Stomach smooth muscle (tissue), 2 donors: ENCODE measurements around the gene DCTN3.

ENCODE experiments used
- H3K27ac ChIP-seq: one replicate; pipeline ENCODE4 v1.7.0; 2013; ENCODE audit warnings: mild to moderate bottlenecking, low read length, inconsistent platforms
- H3K27me3 ChIP-seq, 2 donors: one replicate each; pipeline ENCODE4 v1.7.0; 2013; ENCODE audit warnings: low read length in 2 of 2; ENCODE audit not compliant: insufficient read depth in 2 of 2, control insufficient read depth in 1 of 2
- H3K36me3 ChIP-seq, 2 donors: one replicate each; pipeline ENCODE4 v1.7.0; 2013; ENCODE audit warnings: low read length in 2 of 2; ENCODE audit not compliant: control insufficient read depth in 2 of 2, insufficient read depth in 2 of 2
- H3K4me1 ChIP-seq: one replicate; pipeline ENCODE4 v1.7.0; 2013; ENCODE audit warnings: low read length; ENCODE audit not compliant: control insufficient read depth, insufficient read depth
- H3K4me3 ChIP-seq, 2 donors: one replicate each; pipeline ENCODE4 v1.7.0; 2013; ENCODE audit warnings: low read length in 2 of 2
- H3K9ac ChIP-seq, 2 donors: one replicate each; pipeline ENCODE4 v1.7.0; 2013; ENCODE audit warnings: low read length in 2 of 2, mild to moderate bottlenecking in 1 of 2
- H3K9me3 ChIP-seq, 2 donors: one replicate each; pipeline ENCODE4 v1.7.0; 2013; ENCODE audit warnings: low read length in 2 of 2; ENCODE audit not compliant: control insufficient read depth in 2 of 2
- donor health status: healthy.
- donor health status: Pancreatic carcinoma.

DCTN3 gene

GRCh38 chr9:34655394-34655793 is 35.1 kb upstream of the DCTN3 start:
- H3K9ac ChIP-seq: no peak overlapping the region
- no peaks in the 10 kb centered on the region for H3K27me3 ChIP-seq
- H3K4me3 ChIP-seq: peak overlapping the region in 1 of 2 donors; percentile 52
- no peaks in the 10 kb centered on the region for H3K9me3 ChIP-seq
- peak overlapping the region; percentile 93 for H3K27ac ChIP-seq
- H3K4me1 ChIP-seq: peaks cover 54% of the 10 kb centered on the region
- H3K36me3 ChIP-seq: peaks cover 4 to 6% of the 10 kb centered on the region in 2 donors

DNA sequence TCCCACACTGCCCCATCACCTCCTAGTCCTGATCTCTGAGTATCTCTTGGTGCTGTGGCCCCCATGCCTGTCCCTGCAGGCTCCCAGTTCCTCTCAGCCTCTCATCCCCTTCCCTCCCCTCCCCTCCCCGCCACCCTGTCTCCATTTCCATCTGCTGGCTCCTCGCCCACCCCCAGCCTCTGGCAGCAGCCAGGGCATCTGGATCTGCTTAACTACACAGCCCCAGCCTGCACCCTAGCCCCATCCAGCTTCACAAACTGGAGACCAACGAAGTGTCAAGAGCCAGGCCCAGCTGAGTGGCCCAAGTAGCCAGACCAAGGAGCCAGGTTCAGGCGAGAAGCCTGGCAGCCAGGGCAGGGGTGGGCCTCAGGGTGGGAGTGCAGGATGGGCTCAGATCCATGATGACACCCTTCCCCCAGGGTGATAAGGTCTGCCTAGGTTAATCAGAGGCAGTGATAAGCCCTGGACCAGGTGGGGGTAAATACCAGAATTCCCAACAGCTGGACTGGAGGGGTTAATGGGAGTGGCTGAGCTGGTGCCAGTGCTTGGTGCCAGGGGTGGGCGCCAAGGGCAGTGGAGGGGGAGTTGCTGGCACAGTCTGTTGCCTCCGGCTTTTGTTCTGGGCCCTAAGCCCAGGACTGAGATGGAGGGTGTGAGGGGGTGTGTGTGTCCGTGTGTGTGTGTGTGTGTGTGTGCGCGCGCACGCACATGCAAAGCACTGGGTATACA is 34.2 kb upstream of the DCTN3 start:
- H3K9ac ChIP-seq: peak overlapping the region in 1 of 2 donors; percentile 66
- H3K27me3 ChIP-seq: no peaks in the 10 kb centered on the region
- H3K4me1 ChIP-seq: peaks cover 56% of the 10 kb centered on the region
- peak overlapping the region; percentile 93 for H3K27ac ChIP-seq
- H3K9me3 ChIP-seq: no peaks in the 10 kb centered on the region
- H3K4me3 ChIP-seq: peak overlapping the region; percentile 47 to 63
- peaks cover 3 to 8% of the 10 kb centered on the region in 2 donors for H3K36me3 ChIP-seq

- H3K9me3 ChIP-seq: no peaks in the 10 kb centered on the region
- H3K4me3 ChIP-seq: peak overlapping the region; percentile 70 to 82
- peaks cover 58% of the 10 kb centered on the region for H3K4me1 ChIP-seq
- H3K27me3 ChIP-seq: no peaks in the 10 kb centered on the region
- peak overlapping the region; percentile 93 for H3K27ac ChIP-seq
- H3K36me3 ChIP-seq: peaks cover 12 to 19% of the 10 kb centered on the region in 2 donors
- H3K9ac ChIP-seq: peak overlapping the region; percentile 60 to 67
Measured at GRCh38 chr9:34653151-34654072, 33.1 kb upstream of the DCTN3 start.

GRCh38 chr9:34652602-34653000 is 32.3 kb upstream of the DCTN3 start:
- no peaks in the 10 kb centered on the region for H3K9me3 ChIP-seq
- peak overlapping the region; percentile 60 to 67 for H3K9ac ChIP-seq
- H3K4me3 ChIP-seq: peak overlapping the region; percentile 70 to 82
- H3K27me3 ChIP-seq: no peaks in the 10 kb centered on the region
- H3K27ac ChIP-seq: peak overlapping the region; percentile 93
- peaks cover 66% of the 10 kb centered on the region for H3K4me1 ChIP-seq
- H3K36me3 ChIP-seq: peaks cover 13 to 20% of the 10 kb centered on the region in 2 donors

GRCh38 chr9:34651876-34652601 is 31.7 kb upstream of the DCTN3 start, which contains the start of gene IL11RA:
Gene IL11RA (plus strand): TSS chr9:34652185. CDS start chr9:34655218, 3,033 bp downstream.
- Histone ChIP-seq H3K9me3 (no peaks in the 10 kb centered on the region), H3K36me3 (peaks cover 13 to 20% of the 10 kb centered on the region in 2 donors), H3K27me3 (no peaks in the 10 kb centered on the region), H3K4me3 (peak within 1 kb of the TSS; percentile 70 to 82), H3K27ac (peak within 1 kb of the TSS; percentile 93), H3K9ac (peak within 1 kb of the TSS; percentile 67 to 78), H3K4me1 (peaks cover 72% of the 10 kb centered on the region)

- H3K4me3 ChIP-seq: peak overlapping the region; percentile 70 to 82
- H3K36me3 ChIP-seq: peaks cover 13 to 20% of the 10 kb centered on the region in 2 donors
- peak overlapping the region; percentile 93 for H3K27ac ChIP-seq
- H3K9me3 ChIP-seq: no peaks in the 10 kb centered on the region
- H3K27me3 ChIP-seq: no peaks in the 10 kb centered on the region
- H3K4me1 ChIP-seq: peaks cover 72% of the 10 kb centered on the region
- H3K9ac ChIP-seq: peak overlapping the region; percentile 67 to 78
Measured at GRCh38 chr9:34651321-34651720, 31.0 kb upstream of the DCTN3 start.

DNA sequence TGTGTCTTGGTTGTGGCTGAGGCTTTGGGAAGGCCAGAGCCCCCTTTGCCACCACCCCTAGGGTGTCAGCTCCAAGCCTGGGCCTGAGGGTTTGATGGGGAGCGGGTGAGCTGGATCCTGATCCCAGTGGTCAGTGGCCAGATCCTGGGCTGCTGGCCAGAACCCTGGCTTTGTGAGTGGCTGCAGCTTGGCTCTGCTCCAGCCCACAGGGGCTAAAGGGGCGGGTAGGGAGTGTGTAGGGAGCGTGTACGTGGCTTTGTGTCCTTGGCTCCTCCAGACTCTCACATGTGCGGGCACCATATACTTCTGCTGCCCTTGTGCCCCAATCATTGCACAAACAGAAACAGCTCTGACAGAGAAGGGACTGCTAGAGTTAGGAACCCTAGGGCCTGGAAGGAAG is 30.5 kb upstream of the DCTN3 start:
- Histone ChIP-seq H3K4me1 (peaks cover 77% of the 10 kb centered on the region), H3K36me3 (peaks cover 13 to 20% of the 10 kb centered on the region in 2 donors), H3K27me3 (no peaks in the 10 kb centered on the region), H3K9me3 (no peaks in the 10 kb centered on the region), H3K4me3 (peak overlapping the region; percentile 70 to 82), H3K27ac (peak overlapping the region; percentile 93), H3K9ac (no peak overlapping the region)

GRCh38 chr9:34648673-34649072 is 28.4 kb upstream of the DCTN3 start:
- H3K27me3 ChIP-seq: no peaks in the 10 kb centered on the region
- no peaks in the 10 kb centered on the region for H3K9me3 ChIP-seq
- peaks cover 13 to 20% of the 10 kb centered on the region in 2 donors for H3K36me3 ChIP-seq
- H3K27ac ChIP-seq: peak overlapping the region; percentile 24
- H3K9ac ChIP-seq: peak overlapping the region in 1 of 2 donors; percentile 90
- H3K4me1 ChIP-seq: peaks cover 59% of the 10 kb centered on the region
- peak overlapping the region in 1 of 2 donors; percentile 93 for H3K4me3 ChIP-seq

GRCh38 chr9:34647651-34648050 is 27.4 kb upstream of the DCTN3 start:
- peak overlapping the region; percentile 90 to 92 for H3K9ac ChIP-seq
- H3K4me1 ChIP-seq: peaks cover 49% of the 10 kb centered on the region
- peaks cover 13 to 20% of the 10 kb centered on the region in 2 donors for H3K36me3 ChIP-seq
- peak overlapping the region; percentile 84 for H3K27ac ChIP-seq
- no peaks in the 10 kb centered on the region for H3K27me3 ChIP-seq
- no peaks in the 10 kb centered on the region for H3K9me3 ChIP-seq
- peak overlapping the region; percentile 85 to 93 for H3K4me3 ChIP-seq

DNA sequence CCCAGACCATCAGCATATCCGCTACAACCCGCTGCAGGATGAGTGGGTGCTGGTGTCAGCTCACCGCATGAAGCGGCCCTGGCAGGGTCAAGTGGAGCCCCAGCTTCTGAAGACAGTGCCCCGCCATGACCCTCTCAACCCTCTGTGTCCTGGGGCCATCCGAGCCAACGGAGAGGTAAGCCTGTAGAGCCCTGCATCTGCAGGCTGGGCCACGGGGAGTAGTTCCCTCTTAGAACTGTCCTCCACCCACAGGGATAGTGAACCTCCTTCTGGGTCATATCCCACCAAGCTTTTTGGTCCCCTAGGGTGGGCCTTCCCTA is 26.7 kb upstream of the DCTN3 start:
- Histone ChIP-seq H3K9ac (peak overlapping the region; percentile 90 to 92), H3K27ac (peak overlapping the region; percentile 84), H3K4me1 (peaks cover 43% of the 10 kb centered on the region), H3K36me3 (peaks cover 13 to 20% of the 10 kb centered on the region in 2 donors), H3K4me3 (peak overlapping the region; percentile 85 to 93), H3K27me3 (no peaks in the 10 kb centered on the region), H3K9me3 (no peaks in the 10 kb centered on the region)
